GM18511 (cell line): Measurements from ENCODE around the gene SMAD7.
A peak's percentile ranks its signal among the peaks of the same experiment; 100 is the strongest.

Experiments
- ATAC-seq: cut with Tn5 transposase; IDR thresholded peaks from one replicate; pipeline ENCODE4 v1.9.1; 2021; ENCODE audit warnings: mild to moderate bottlenecking, moderate library complexity; ENCODE audit not compliant: unreplicated experiment

Gene SMAD7

DNA sequence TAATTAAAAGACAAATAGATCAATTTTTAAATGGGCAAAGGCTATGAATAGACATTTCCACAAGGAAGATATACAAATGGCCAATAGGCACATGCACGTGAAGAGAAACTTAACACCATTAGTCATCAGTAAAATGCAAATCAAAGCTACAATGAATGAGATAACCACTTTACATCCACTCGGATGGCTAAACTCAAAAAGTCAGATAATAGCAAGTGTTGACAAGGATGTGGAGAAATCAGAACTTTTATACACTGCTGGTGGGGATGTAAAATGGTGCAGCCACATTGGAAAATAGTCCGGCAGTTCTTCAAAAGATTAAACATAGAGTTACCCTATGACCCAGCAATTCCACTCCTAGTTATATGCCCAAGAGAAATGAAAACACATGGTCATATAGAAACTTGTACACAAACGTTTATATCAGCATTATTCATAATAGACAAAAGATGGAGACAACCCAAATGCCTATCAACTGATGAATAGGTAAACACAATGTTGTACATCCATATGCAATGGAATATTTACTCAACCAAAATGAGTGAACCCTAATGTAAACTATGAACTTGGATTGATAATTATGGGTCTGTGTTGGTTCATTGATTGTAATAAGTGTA, 51.1 kb downstream of the SMAD7 start:
- no peak for ATAC-seq

DNA sequence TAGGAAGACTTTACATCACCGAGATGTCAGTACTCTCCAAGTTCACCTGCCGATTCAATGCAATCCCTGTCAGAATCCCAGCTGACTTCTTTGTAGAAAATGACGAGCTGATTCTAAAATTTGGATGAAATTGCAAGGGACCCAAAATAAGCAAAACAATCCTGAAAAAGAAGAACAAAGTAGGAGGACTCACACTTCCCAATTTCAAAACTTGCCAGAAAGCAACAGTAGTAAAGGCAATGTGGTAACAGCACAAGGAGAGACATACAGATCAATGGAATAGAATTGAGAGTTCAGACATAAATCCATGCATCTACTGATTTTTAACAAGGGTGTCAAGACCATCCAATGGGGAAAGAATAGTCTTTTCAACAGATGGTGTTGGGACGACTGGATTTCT, 52.2 kb downstream of the SMAD7 start:
- no peak for ATAC-seq

DNA sequence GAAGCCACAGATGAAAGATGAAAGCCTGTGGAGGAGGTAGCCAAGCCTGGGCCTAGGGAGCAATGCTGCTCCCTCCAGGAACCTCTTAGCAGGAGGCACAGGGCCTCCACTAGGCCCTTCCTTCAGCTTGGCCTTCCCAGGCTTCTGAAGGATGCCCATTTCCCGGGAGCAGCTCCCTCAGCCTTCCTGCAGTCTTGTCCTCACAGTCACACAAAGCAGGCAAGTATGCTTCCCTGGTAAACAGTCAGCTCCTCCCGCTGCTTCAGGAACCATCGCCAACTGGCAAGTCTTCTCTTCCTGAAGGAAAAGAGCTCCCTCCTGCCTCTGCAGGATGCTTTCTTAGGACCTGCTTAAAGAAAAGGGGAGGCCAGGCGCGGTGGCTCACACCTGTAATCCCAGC, 53.2 kb downstream of the SMAD7 start:
- ATAC-seq = no peak

DNA sequence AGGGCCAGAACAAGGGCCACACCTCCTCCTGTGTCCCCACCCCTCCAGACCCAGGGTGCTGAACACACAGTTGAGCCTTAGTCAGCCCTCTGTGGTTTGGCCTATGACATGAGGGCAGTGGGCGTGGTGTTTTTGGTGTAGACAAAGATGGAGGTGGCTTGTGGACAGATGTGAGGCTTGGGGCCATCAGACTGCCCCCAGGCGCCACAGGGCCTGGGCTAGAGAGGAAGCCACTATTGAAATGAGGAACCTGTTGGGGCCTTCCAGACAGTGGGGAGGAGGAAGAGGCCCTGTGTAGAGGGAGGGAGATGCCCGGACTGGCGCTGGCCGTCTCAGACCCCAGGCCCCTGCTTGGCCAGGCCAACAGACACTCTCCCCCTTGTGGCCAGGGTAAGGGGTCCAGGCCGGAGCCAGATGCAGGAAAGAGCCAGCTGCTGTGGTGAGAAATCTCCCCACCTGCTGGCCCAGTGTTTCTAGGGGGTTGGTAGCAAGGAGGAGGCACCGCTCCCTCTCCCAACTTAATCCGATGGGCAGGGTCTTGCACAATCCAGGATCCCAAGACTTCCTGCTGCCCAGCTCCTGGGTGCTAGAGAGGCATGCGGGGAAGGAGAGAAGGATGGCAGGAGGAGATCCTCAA, 53.8 kb downstream of the SMAD7 start:
- peak; percentile 59 for ATAC-seq

DNA sequence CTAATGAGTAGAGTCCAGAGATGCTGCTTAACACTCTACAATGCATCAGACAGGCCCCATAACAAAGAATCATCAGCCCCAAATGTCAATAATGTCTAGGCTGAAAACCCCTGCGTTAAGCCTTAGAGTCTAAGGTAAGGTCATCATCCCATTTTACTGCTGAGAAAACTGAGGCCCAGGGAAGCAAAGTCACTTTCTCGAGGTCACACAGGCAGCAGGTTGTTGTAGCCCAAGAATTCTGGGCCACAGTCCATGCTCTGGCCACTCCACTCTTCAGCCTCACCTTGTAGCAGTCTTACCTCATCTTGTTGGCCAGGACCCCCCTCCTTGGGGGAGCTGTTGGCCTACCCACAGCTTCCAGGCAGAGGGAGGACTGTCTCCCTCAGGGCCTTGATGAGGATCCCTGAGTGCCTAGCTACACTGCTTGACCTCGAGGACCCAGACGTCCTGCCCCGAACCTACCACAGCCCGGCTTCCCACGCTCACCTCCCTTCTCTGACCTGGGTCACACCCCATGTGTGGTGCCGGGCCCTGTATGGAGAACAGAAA, 54.4 kb downstream of the SMAD7 start:
- no peak for ATAC-seq

GRCh38 chr18:48894799-48895346, 55.9 kb downstream of the SMAD7 start:
- no peak for ATAC-seq

- ATAC-seq = no peak
Observed at GRCh38 chr18:48893608-48894600, 56.9 kb downstream of the SMAD7 start.

DNA sequence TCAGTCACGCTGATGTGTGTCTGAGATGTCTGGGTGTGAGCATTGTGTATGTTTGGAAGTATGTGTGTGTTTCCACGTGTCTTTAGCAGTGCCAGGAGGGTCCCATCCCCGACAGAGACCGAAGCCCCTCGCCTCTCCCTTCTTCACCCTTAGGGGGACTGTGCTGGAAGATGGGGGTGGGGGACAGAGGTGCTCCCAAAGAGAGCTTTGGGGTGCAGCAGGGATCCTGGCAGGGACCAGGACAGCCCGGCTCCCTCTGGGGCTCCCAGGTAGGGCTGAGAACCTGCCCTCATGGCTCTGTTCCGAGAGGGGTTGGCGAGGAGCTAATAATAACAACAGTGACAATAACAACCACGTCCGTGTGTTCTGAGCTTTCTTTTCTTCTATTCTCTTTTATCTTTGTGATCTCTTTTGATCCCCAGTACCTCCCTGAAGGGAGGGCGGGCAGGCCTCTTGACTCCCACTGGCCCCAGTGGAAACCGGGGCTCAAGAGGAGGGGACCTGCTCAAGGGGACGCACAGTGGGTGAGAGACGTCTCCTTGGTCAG, 57.6 kb downstream of the SMAD7 start:
- ATAC-seq = no peak

GRCh38 chr18:48892146-48892855, 58.5 kb downstream of the SMAD7 start:
- no peak for ATAC-seq

GRCh38 chr18:48891721-48892120, 59.0 kb downstream of the SMAD7 start:
- ATAC-seq = no peak

GRCh38 chr18:48889981-48890762, 60.6 kb downstream of the SMAD7 start:
- ATAC-seq = no peak

- ATAC-seq = no peak
Observed at GRCh38 chr18:48889115-48889941, 61.4 kb downstream of the SMAD7 start.

- no peak for ATAC-seq
Observed at GRCh38 chr18:48888773-48889080, 62.0 kb downstream of the SMAD7 start.

DNA sequence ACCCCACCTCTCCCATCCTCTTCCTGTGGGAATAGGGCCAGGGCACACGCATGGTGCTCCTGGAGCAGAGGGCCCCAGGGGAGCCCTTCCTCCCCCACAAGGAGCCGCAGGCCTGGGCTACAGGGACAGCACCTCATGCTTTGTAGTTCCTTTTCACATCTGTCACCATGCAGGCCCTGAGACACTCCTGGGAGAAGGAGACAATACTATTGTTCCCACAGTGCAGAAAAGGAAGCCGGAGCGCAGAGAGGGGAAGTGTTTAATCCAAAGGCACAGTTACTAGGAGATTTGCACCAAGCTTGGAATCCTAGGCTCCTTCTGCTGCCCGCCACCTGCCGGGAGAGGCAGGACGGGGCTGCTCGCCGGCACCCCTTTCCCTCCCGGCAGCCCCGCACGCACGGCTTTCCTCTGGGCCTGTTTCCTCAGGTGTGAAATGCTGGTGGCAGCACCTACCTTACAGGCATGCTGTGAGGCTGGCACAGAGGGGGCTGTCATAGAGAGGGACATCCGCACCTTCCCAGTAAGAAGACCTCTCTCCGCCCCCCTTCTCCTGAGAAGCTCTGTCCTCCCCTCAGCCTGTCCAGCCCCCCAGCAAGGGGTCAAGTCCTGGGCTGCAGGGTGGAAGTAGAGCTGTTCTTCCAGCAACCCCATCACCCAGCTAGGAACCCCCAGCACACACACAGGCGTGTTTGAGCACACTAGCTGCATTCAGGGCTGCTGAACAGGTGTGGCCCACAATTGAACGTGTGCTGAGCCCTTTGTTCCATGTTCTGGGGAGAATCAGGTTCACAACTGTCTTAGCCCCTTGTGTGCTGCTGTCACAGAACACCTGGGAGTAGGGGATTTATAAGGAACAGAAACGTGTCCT, 62.6 kb downstream of the SMAD7 start:
- ATAC-seq = no peak

GRCh38 chr18:48887294-48887904, 63.4 kb downstream of the SMAD7 start:
- ATAC-seq = no peak

- no peak for ATAC-seq
Observed at GRCh38 chr18:48886520-48887293, 64.1 kb downstream of the SMAD7 start.
